H1 (cell line): ENCODE results near the gene MAGOHB. TPM values are rescaled to one million over a fixed set of nuclear protein-coding genes. Genes with fewer than 3 reads are reported as not detected.
A peak's percentile ranks its signal among the peaks of the same experiment; 100 is the strongest.

Experiments used
- CTCF ChIA-PET: fragments of 300-600 bp; sonication (Branson Sonifier 250); formaldehyde crosslinking; loops from one replicate; lab custom pipeline; 2021; ENCODE audit not compliant: partially characterized antibody; lab: Charles Lee
- POLR2A ChIA-PET: fragments of 300-600 bp; sonication (Branson Sonifier 250); formaldehyde crosslinking; loops from one replicate; lab custom pipeline; 2021; ENCODE audit warnings: inconsistent platforms; ENCODE audit not compliant: partially characterized antibody; lab: Charles Lee
- DNase-seq, 2 experiments: peaks; one replicate each; pipeline versions ENCODE4 v3.0.0 to v3.0.0-alpha.2; 2010 to 2022; ENCODE audit warnings: low spot score in 2 of 2, low read depth in 1 of 2, mixed read lengths in 1 of 2
- FAIRE-seq: peaks from 2 replicates; lab custom pipeline; 2011; peaks lifted over from hg19 to GRCh38; lab: Jason Lieb, UNC
- H2AFZ ChIP-seq: 2 replicates; pipeline ENCODE4 v1.8.1; 2012; ENCODE audit warnings: low read length, inconsistent platforms
- H2AK5ac ChIP-seq: 2 replicates; pipeline ENCODE4 v1.6.1; 2013; ENCODE audit warnings: low read depth, low read length
- H2BK120ac ChIP-seq: replicated peaks from 2 replicates; pipeline ENCODE3; 2013; ENCODE audit warnings: low read depth, low read length, inconsistent platforms
- H2BK12ac ChIP-seq: 2 replicates; pipeline ENCODE4 v1.6.1; 2013; ENCODE audit warnings: low read depth, low read length
- H2BK15ac ChIP-seq: 2 replicates; pipeline ENCODE4 v1.6.1; 2013; ENCODE audit warnings: low read length
- H2BK20ac ChIP-seq: 2 replicates; pipeline ENCODE4 v1.6.1; 2013; ENCODE audit warnings: low read length
- H2BK5ac ChIP-seq: 2 replicates; pipeline ENCODE4 v1.6.1; 2013; ENCODE audit warnings: low read depth, low read length
- H3K14ac ChIP-seq: 2 replicates; pipeline ENCODE4 v1.6.1; 2013; ENCODE audit warnings: inconsistent platforms; ENCODE audit not compliant: insufficient read length
- H3K18ac ChIP-seq: 2 replicates; pipeline ENCODE4 v1.6.1; 2013; ENCODE audit warnings: low read length; ENCODE audit errors: extremely low read depth
- H3K23ac ChIP-seq: 2 replicates; pipeline ENCODE4 v1.6.1; 2013; ENCODE audit warnings: inconsistent platforms; ENCODE audit not compliant: insufficient read length
- H3K23me2 ChIP-seq: 2 replicates; pipeline ENCODE4 v1.6.1; 2013; ENCODE audit warnings: low read depth, low read length
- H3K27ac ChIP-seq: 2 replicates; pipeline ENCODE4 v1.6.1; 2011; ENCODE audit warnings: low read depth, low read length, inconsistent platforms
- H3K27me3 ChIP-seq, 4 experiments: replicated peaks in 1 of 4; 1 replicate in 1 of 4; 2 replicates in 3 of 4; pipeline versions ENCODE4 v1.6.1 to v1.8.1; 2011 to 2013; ENCODE audit warnings: low read length in 3 of 4, mild to moderate bottlenecking in 3 of 4, inconsistent platforms in 2 of 4, mixed read lengths in 2 of 4, moderate library complexity in 1 of 4; ENCODE audit not compliant: control insufficient read depth in 3 of 4, insufficient read depth in 3 of 4; ENCODE audit errors: extremely low read depth in 1 of 4
- H3K36me3 ChIP-seq, 4 experiments: 2 replicates each; pipeline versions ENCODE4 v1.6.1 to v1.8.1; 2011 to 2013; ENCODE audit warnings: mild to moderate bottlenecking in 4 of 4, low read length in 3 of 4, moderate library complexity in 2 of 4, control low read depth in 1 of 4, inconsistent platforms in 1 of 4; ENCODE audit not compliant: insufficient read depth in 4 of 4, control insufficient read depth in 2 of 4
- H3K4ac ChIP-seq: replicated peaks from 2 replicates; pipeline ENCODE3; 2013; ENCODE audit warnings: low read length, low read depth, mixed read lengths, inconsistent platforms; ENCODE audit not compliant: insufficient read length
- H3K4me1 ChIP-seq, 4 experiments: replicated peaks in 1 of 4; 1 replicate in 1 of 4; 2 replicates in 3 of 4; pipeline versions ENCODE4 v1.6.1 to v1.8.1; 2011 to 2013; ENCODE audit warnings: low read length in 3 of 4, inconsistent platforms in 2 of 4, mixed read lengths in 1 of 4; ENCODE audit not compliant: insufficient read depth in 4 of 4, control insufficient read depth in 3 of 4
- H3K4me2 ChIP-seq, 2 experiments: 2 replicates each; pipeline versions ENCODE4 v1.6.1 to v1.8.1; 2011 to 2013; ENCODE audit warnings: low read depth in 2 of 2, low read length in 2 of 2, control low read depth in 1 of 2, inconsistent platforms in 1 of 2, mild to moderate bottlenecking in 1 of 2; ENCODE audit not compliant: insufficient read depth in 1 of 2
- H3K4me3 ChIP-seq, 4 experiments: fragments of 200-600, 300-600 bp in 1 of 4; sonication (generic), shearing (Covaris generic), sonication (Bioruptor Twin) in 1 of 4; 2 replicates each; pipeline versions ENCODE4 v1.5.1 to v1.8.1; 2011 to 2016; ENCODE audit warnings: low read length in 4 of 4, low read depth in 3 of 4, control low read depth in 2 of 4, inconsistent platforms in 2 of 4, mild to moderate bottlenecking in 2 of 4, mixed read lengths in 1 of 4, moderate library complexity in 1 of 4; ENCODE audit not compliant: insufficient read depth in 2 of 4; ENCODE audit errors: extremely low read depth in 1 of 4
- H3K56ac ChIP-seq: replicated peaks from 2 replicates; pipeline ENCODE3; 2013; ENCODE audit warnings: low read depth, mild to moderate bottlenecking, mixed read lengths, low read length, inconsistent platforms; ENCODE audit not compliant: insufficient read length
- H3K79me1 ChIP-seq: 2 replicates; pipeline ENCODE4 v1.6.1; 2013; ENCODE audit warnings: low read depth, low read length, control low read depth
- H3K79me2 ChIP-seq, 2 experiments: 2 replicates each; pipeline versions ENCODE4 v1.6.1 to v1.8.1; 2012 to 2013; ENCODE audit warnings: low read length in 2 of 2, mild to moderate bottlenecking in 2 of 2, inconsistent platforms in 1 of 2; ENCODE audit not compliant: insufficient read depth in 2 of 2, control insufficient read depth in 1 of 2
- H3K9ac ChIP-seq, 4 experiments: replicated peaks in 1 of 4; 1 replicate in 1 of 4; 2 replicates in 3 of 4; pipeline versions ENCODE4 v1.6.1 to v1.8.1; 2011 to 2013; ENCODE audit warnings: low read depth in 3 of 4, low read length in 3 of 4, control low read depth in 2 of 4, mild to moderate bottlenecking in 2 of 4, moderate library complexity in 2 of 4, inconsistent platforms in 1 of 4; ENCODE audit errors: extremely low read depth in 1 of 4
- H3K9me3 ChIP-seq, 2 experiments: 2 replicates each; pipeline versions ENCODE4 v1.6.1 to v1.8.1; 2012 to 2013; ENCODE audit warnings: mild to moderate bottlenecking in 2 of 2, moderate library complexity in 2 of 2, control low read depth in 1 of 2, inconsistent platforms in 1 of 2, low read depth in 1 of 2, low read length in 1 of 2, mixed read lengths in 1 of 2; ENCODE audit not compliant: insufficient read depth in 2 of 2
- H4K20me1 ChIP-seq, 2 experiments: replicated peaks in 1 of 2; 2 replicates each; pipeline versions ENCODE3 to v1.8.1; 2011 to 2013; ENCODE audit warnings: inconsistent platforms in 2 of 2, low read length in 2 of 2, mild to moderate bottlenecking in 1 of 2; ENCODE audit not compliant: insufficient read depth in 2 of 2, control insufficient read depth in 1 of 2
- H4K5ac ChIP-seq: 2 replicates; pipeline ENCODE4 v1.6.1; 2013; ENCODE audit warnings: low read length, low read depth, mixed read lengths, inconsistent platforms; ENCODE audit not compliant: insufficient read length
- H4K8ac ChIP-seq: 2 replicates; pipeline ENCODE4 v1.8.0; 2013; ENCODE audit warnings: mild to moderate bottlenecking, moderate library complexity, low read length, inconsistent platforms; ENCODE audit not compliant: insufficient read depth; ENCODE audit errors: extremely low read depth
- H4K91ac ChIP-seq: replicated peaks from 2 replicates; pipeline ENCODE3; 2013; ENCODE audit warnings: low read length, mixed read lengths, inconsistent platforms; ENCODE audit not compliant: insufficient read length
- BRCA1 ChIP-seq: IDR thresholded peaks from 2 replicates; pipeline ENCODE4 v1.6.1; 2012; ENCODE audit warnings: low read depth, low read length, improper control_type of control experiment
- WGBS, 2 experiments: shearing (Covaris generic) in 1 of 2; methylation state at CpG; one replicate each; pipeline versions ENCODE4 v1.1.6 to v1.1.7; 2013 to 2015; ENCODE audit warnings: low lambda C conversion rate in 2 of 2, mixed read lengths in 2 of 2, inconsistent platforms in 1 of 2, low coverage in 1 of 2, missing lambda C conversion rate in 1 of 2; ENCODE audit not compliant: insufficient replicate concordance in 2 of 2, insufficient coverage in 1 of 2, insufficient read length in 1 of 2; ENCODE audit errors: extremely low coverage in 1 of 2, missing lambda C conversion rate in 1 of 2; 5-methylcytosine and 5-hydroxymethylcytosine counted together
- polyA plus RNA-seq, 7 experiments: library from polyadenylated mRNA; depleted of rRNA in 3 of 7; stranded (reverse) in 5 of 7; unstranded in 2 of 7; fragments of >200 nt in 5 of 7; fragments of 200-250 nt in 2 of 7; gene quantifications; 1 replicate in 5 of 7; 2 replicates in 1 of 7; 4 replicates in 1 of 7; pipeline versions ENCODE4 v1.2.1 to v1.2.3, GENCODE V29; 2011 to 2013; ENCODE audit warnings: missing spikeins in 2 of 7, mixed read lengths in 2 of 7
- total RNA-seq: library from RNA; stranded (reverse); fragmentation: NEBNext Ultra II Directional; extraction: Animal tissue kit (Norgen Biotek cat#: 25700); gene quantifications from 2 replicates; pipeline ENCODE4 v1.2.1, GENCODE V29; 2021
- TF ChIP-seq, protein P1 (sequence below): IDR thresholded peaks from 2 replicates; pipeline ENCODE4 v1.6.1; 2012; ENCODE audit warnings: inconsistent platforms

MAGOHB gene
- total and polyA plus RNA-seq, 2 of the 8 experiments (the other 6 are each of a cell fraction or from before 2014, with no cell fraction given) = 21.5 to 53.7 TPM

GRCh38 chr12:10636124-10636523 lies 22.7 kb upstream of the MAGOHB start:
- no peak for DNase-seq
- Histone ChIP-seq H4K8ac (no peak overlapping the region), H4K20me1 (no peaks in the 10 kb centered on the region), H3K27ac (no peak overlapping the region), H3K36me3 (no peaks in the 10 kb centered on the region), H2BK120ac (no peak overlapping the region), H2AFZ (peak overlapping the region; percentile 75; the same call in 1 of the 2 replicates), H3K4me2 (peak overlapping the region in 1 of 2 experiments; percentile 32; a peak in 1 of 4 replicates), H3K18ac (no peak overlapping the region), H3K79me1 (no peaks in the 10 kb centered on the region), H3K79me2 (no peaks in the 10 kb centered on the region), H4K91ac (no peak overlapping the region), H2BK5ac (no peak overlapping the region), H3K23ac (no peak overlapping the region), H2BK20ac (no peak overlapping the region), H4K5ac (no peak overlapping the region), H3K27me3 (no peaks in the 10 kb centered on the region), H2AK5ac (no peak overlapping the region), H3K56ac (no peak overlapping the region), H3K14ac (no peak overlapping the region), H2BK15ac (no peak overlapping the region), H3K23me2 (no peaks in the 10 kb centered on the region), H3K4me1 (peaks cover 0 to 7% (median 2%) of the 10 kb centered on the region in 4 experiments; a peak in 4 of 7 replicates), H2BK12ac (no peak overlapping the region), H3K9me3 (no peaks in the 10 kb centered on the region), H3K9ac (no peak overlapping the region), H3K4me3 (no peak overlapping the region), H3K4ac (no peak overlapping the region)
- 85% methylated on average over 3 of the region's 3 CpGs; no CpG with 5 or more reads in 1 of the 2 experiments for whole genome bisulfite sequencing, 2 experiments
- no peak for FAIRE-seq
- ChIA-PET CTCF (interaction anchor here (0.5 kb wide), 1 partner anchor 14 kb away, joined by 4 read pairs; no protein-coding TSS in a partner anchor), POLR2A (interaction anchor here (2.0 kb wide), 1 partner anchor 23 kb away, joined by 5 read pairs; the partner anchor contains the start of gene MAGOHB)
- TF ChIP-seq, protein P1, sequence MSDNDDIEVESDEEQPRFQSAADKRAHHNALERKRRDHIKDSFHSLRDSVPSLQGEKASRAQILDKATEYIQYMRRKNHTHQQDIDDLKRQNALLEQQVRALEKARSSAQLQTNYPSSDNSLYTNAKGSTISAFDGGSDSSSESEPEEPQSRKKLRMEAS = no peak
- no peak for TF ChIP-seq BRCA1
